ENCODE results near the gene NTN5.

DNA sequence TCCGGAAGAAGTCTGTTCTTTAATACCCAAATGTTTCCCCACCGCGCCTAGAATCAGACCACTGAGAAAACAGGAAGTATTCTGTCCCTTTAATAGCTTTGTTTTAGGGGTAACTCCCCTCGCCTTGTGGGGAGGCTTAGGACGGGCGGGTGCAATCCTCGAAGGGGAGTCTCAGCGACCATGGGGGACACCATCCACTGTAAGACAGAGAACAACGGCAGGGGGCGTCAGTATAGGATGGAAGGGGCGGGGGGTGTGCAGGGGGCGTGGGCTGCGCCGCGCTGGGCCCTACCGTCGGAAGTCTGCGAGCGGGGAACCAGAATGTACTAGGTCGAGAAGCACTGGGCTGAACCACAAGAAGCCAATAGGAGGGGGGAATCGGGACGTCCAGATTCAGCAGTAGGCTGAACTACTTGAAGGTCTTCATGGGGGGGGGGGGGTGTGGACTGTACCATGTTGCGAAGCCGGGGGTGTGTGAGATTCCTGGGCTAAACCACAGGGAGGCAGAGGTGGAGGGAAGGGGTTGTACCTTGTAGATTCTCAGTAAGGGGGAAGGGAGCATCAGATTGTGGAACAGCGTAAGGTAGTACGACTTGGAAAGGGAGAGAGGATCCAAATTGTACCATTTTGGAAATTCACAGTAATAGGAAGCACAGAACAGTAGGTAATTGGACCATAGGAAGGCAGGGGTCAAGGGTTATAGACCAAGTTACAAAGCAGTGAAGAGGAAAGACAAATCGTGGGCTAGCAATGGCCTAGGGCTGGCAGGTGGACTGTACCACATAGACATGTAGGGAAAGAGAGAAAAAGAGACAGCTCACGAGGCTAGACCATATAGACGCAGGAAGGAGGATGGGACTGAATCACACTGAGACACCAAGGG, 34.6 kb downstream of the NTN5 start:
- TF ChIP-seq TAF1 (IDR thresholded peaks at IDR 0.05; ENCODE audit: borderline replicate concordance, insufficient read depth, low read length) (no peak), SIN3A (IDR thresholded peaks at IDR 0.05; ENCODE audit: borderline replicate concordance, insufficient read depth, low read length) (no peak), POLR2AphosphoS5 (IDR thresholded peaks at IDR 0.05; ENCODE audit: low read depth, low read length) (no peak; the same call in 1 of the 2 replicates), FOXP2 (optimal IDR thresholded peaks at IDR 0.05; ENCODE audit: borderline replicate concordance, extremely low read depth, extremely low read length, insufficient read depth) (peak; percentile 61)
